HepG2 (cell line): Measurements from ENCODE around the gene MEMO1. TPM values are rescaled to one million over a fixed set of nuclear protein-coding genes. Genes with fewer than 3 reads are reported as not detected.

Source experiments
- CHCHD3 ChIP-seq: sonication (generic); formaldehyde crosslinking; IDR thresholded peaks from 2 replicates; pipeline ENCODE4 v1.8.0; 2022; ENCODE audit warnings: mild to moderate bottlenecking, missing genetic modification reagents, moderate library complexity
- FOSL1 ChIP-seq: sonication (generic); formaldehyde crosslinking; IDR thresholded peaks from 2 replicates; pipeline ENCODE4 v1.9.0; 2021; ENCODE audit warnings: missing genetic modification reagents, borderline replicate concordance
- FOXJ3 ChIP-seq: sonication (generic); formaldehyde crosslinking; IDR thresholded peaks from 2 replicates; pipeline ENCODE4 v1.4.0; 2020; ENCODE audit warnings: missing genetic modification reagents, mild to moderate bottlenecking, borderline replicate concordance
- FOXK2 ChIP-seq: fragments of 450-650 bp; IDR thresholded peaks from 2 replicates; pipeline ENCODE4 v1.6.1; 2016
- GLI4 ChIP-seq: sonication (generic); formaldehyde crosslinking; IDR thresholded peaks from 2 replicates; pipeline ENCODE4 v1.5.1; 2020; ENCODE audit warnings: missing genetic modification reagents, mild to moderate bottlenecking, moderate library complexity, borderline replicate concordance
- HNRNPK ChIP-seq: fragments of 200-400 bp; formaldehyde crosslinking; IDR thresholded peaks from 2 replicates; pipeline ENCODE4 v1.6.1; 2018; ENCODE audit warnings: low read length, low read depth, moderate library complexity, mild to moderate bottlenecking; ENCODE audit not compliant: poor library complexity, severe bottlenecking
- HOXA5 ChIP-seq: sonication (generic); formaldehyde crosslinking; IDR thresholded peaks from 2 replicates; pipeline ENCODE4 v1.4.0; 2020; ENCODE audit warnings: missing genetic modification reagents
- KLF11 ChIP-seq: IDR thresholded peaks from 2 replicates; pipeline ENCODE4 v1.6.1; 2016; ENCODE audit warnings: missing compliant biosample characterization
- MAFG ChIP-seq: sonication (generic); formaldehyde crosslinking; IDR thresholded peaks from 2 replicates; pipeline ENCODE4 v1.5.1; 2020; ENCODE audit warnings: mild to moderate bottlenecking, missing genetic modification reagents
- MYPOP ChIP-seq: sonication (generic); formaldehyde crosslinking; IDR thresholded peaks from 2 replicates; pipeline ENCODE4 v1.8.1; 2023; ENCODE audit warnings: mild to moderate bottlenecking, moderate library complexity, missing genetic modification reagents
- NRL ChIP-seq: sonication (generic); formaldehyde crosslinking; IDR thresholded peaks from 2 replicates; pipeline ENCODE4 v1.5.0; 2020; ENCODE audit warnings: missing genetic modification reagents, mild to moderate bottlenecking, moderate library complexity, borderline replicate concordance
- PAX8 ChIP-seq: sonication (generic); formaldehyde crosslinking; IDR thresholded peaks from 2 replicates; pipeline ENCODE4 v1.8.0; 2022; ENCODE audit warnings: mild to moderate bottlenecking, missing genetic modification reagents, borderline replicate concordance
- PCBP1 ChIP-seq: fragments of 200-400 bp; formaldehyde crosslinking; IDR thresholded peaks from 2 replicates; pipeline ENCODE4 v1.6.1; 2017; ENCODE audit warnings: mild to moderate bottlenecking, low read depth, low read length, borderline replicate concordance
- SIX4 ChIP-seq: sonication (generic); formaldehyde crosslinking; IDR thresholded peaks from 2 replicates; pipeline ENCODE4 v1.4.0; 2020; ENCODE audit warnings: missing genetic modification reagents
- SMC3 ChIP-seq: IDR thresholded peaks from 2 replicates; pipeline ENCODE4 v1.6.1; 2011; ENCODE audit warnings: low read length, improper control_type of control experiment
- TERF1 ChIP-seq: sonication (generic); formaldehyde crosslinking; IDR thresholded peaks from 2 replicates; pipeline ENCODE4 v1.8.0; 2022; ENCODE audit warnings: mild to moderate bottlenecking, missing genetic modification reagents, moderate library complexity
- TFAP4 ChIP-seq: sonication (generic); IDR thresholded peaks from 2 replicates; pipeline ENCODE4 v1.6.1; 2016; ENCODE audit warnings: low read depth, borderline replicate concordance
- ZBTB3 ChIP-seq: sonication (generic); formaldehyde crosslinking; IDR thresholded peaks from 2 replicates; pipeline ENCODE4 v1.4.0; 2020; ENCODE audit warnings: low read depth, mild to moderate bottlenecking, moderate library complexity, missing genetic modification reagents, borderline replicate concordance
- ZIK1 ChIP-seq: sonication (generic); formaldehyde crosslinking; IDR thresholded peaks from 2 replicates; pipeline ENCODE4 v1.5.0; 2020; ENCODE audit warnings: mild to moderate bottlenecking, low read depth, missing genetic modification reagents, borderline replicate concordance
- ZMYM3 ChIP-seq: sonication (generic); formaldehyde crosslinking; IDR thresholded peaks from 2 replicates; pipeline ENCODE4 v1.5.1; 2020; ENCODE audit warnings: mild to moderate bottlenecking, missing genetic modification reagents
- ZNF367 ChIP-seq: sonication (generic); formaldehyde crosslinking; IDR thresholded peaks from 2 replicates; pipeline ENCODE4 v1.4.0; 2020; ENCODE audit warnings: missing genetic modification reagents, borderline replicate concordance
- ZNF615 ChIP-seq: sonication (generic); formaldehyde crosslinking; IDR thresholded peaks from 2 replicates; pipeline ENCODE4 v1.5.0; 2020; ENCODE audit warnings: mild to moderate bottlenecking, missing genetic modification reagents, borderline replicate concordance
- ZNF891 ChIP-seq: sonication (generic); formaldehyde crosslinking; IDR thresholded peaks from 2 replicates; pipeline ENCODE4 v1.5.0; 2020; ENCODE audit warnings: mild to moderate bottlenecking, missing genetic modification reagents
- ZZZ3 ChIP-seq: sonication (generic); formaldehyde crosslinking; IDR thresholded peaks from 2 replicates; pipeline ENCODE4 v1.4.0; 2020; ENCODE audit warnings: missing genetic modification reagents, mild to moderate bottlenecking, borderline replicate concordance
- polyA plus RNA-seq, 8 experiments: library from polyadenylated mRNA; depleted of rRNA in 3 of 8; stranded (reverse) in 7 of 8; unstranded in 1 of 8; fragments of >200 nt; fragmentation: Illumina TruSeq in 4 of 8; extraction: Trizol in 4 of 8; gene quantifications; 2 replicates each; pipeline versions ENCODE4 v1.2.1 to v1.2.3, GENCODE V29; 2011 to 2016; ENCODE audit warnings: low read depth in 4 of 8, missing spikeins in 1 of 8, mixed read lengths in 1 of 8; ENCODE audit not compliant: insufficient read depth in 1 of 8
- total RNA-seq, 5 experiments: library from RNA; depleted of rRNA; stranded (reverse); fragments of >200 nt; fragmentation: Illumina TruSeq; extraction: Trizol; gene quantifications; 2 replicates each; pipeline ENCODE4 v1.2.3, GENCODE V29; 2016; ENCODE audit warnings: low read depth in 1 of 5

The MEMO1 gene
- total and polyA plus RNA-seq, 2 of the 13 experiments (the other 11 are each of a cell fraction or from before 2014, with no cell fraction given): 69.8 to 81.6 TPM

- no peak for TF ChIP-seq MAFG (CRISPR knock-in tag)
- peak; percentile 91 for TF ChIP-seq MYPOP (CRISPR knock-in tag)
- peak; percentile 62; the same call in 1 of the 2 replicates for TF ChIP-seq FOXJ3 (CRISPR knock-in tag)
- TF ChIP-seq ZNF367 (CRISPR knock-in tag): peak; percentile 86; the same call in 1 of the 2 replicates
- TF ChIP-seq NRL: peak; percentile 92; the same call in 1 of the 2 replicates
- TF ChIP-seq ZNF891 (CRISPR knock-in tag): peak; percentile 92; the same call in 1 of the 2 replicates
- TF ChIP-seq GLI4: peak; percentile 81; the same call in 1 of the 2 replicates
- TF ChIP-seq ZZZ3: peak; percentile 90
- TF ChIP-seq HOXA5 (CRISPR knock-in tag): peak; percentile 81
- TF ChIP-seq SIX4: peak; percentile 67
- TF ChIP-seq PAX8 (CRISPR knock-in tag): peak; percentile 39; the same call in 1 of the 2 replicates
- TF ChIP-seq TERF1 (CRISPR knock-in tag): no peak
- TF ChIP-seq CHCHD3 (CRISPR knock-in tag): no peak
- TF ChIP-seq KLF11 (CRISPR knock-in tag): peak; percentile 97
- peak; percentile 60; the same call in 1 of the 2 replicates for TF ChIP-seq TFAP4
- TF ChIP-seq ZNF615 (CRISPR knock-in tag): peak; percentile 93; the same call in 1 of the 2 replicates
- TF ChIP-seq SMC3: 0 out of 2 replicates have a peak, but pooled peaks have one; percentile 1
- TF ChIP-seq ZMYM3 (CRISPR knock-in tag): peak; percentile 91
- TF ChIP-seq HNRNPK: peak; percentile 52
- peak; percentile 84; the same call in 1 of the 2 replicates for TF ChIP-seq ZIK1 (CRISPR knock-in tag)
- TF ChIP-seq FOSL1 (CRISPR knock-in tag): 0 out of 2 replicates have a peak, but pooled peaks have one; percentile 9
- TF ChIP-seq FOXK2: no peak
- TF ChIP-seq ZBTB3 (CRISPR knock-in tag): peak; percentile 54; the same call in 1 of the 2 replicates
- TF ChIP-seq PCBP1: 0 out of 2 replicates have a peak, but pooled peaks have one; percentile 68
Observed at GRCh38 chr2:32010670-32011484, at the start of gene MEMO1 (continued).
